ENCODE results near the gene SLC25A33. TPM values are rescaled to one million over a fixed set of nuclear protein-coding genes. Genes with fewer than 3 reads are reported as not detected.
A peak's percentile ranks its signal among the peaks of the same experiment; 100 is the strongest.

SLC25A33 gene
- total RNA-seq, 1 experiment from 2014 or later, result 9.2 TPM

DNA sequence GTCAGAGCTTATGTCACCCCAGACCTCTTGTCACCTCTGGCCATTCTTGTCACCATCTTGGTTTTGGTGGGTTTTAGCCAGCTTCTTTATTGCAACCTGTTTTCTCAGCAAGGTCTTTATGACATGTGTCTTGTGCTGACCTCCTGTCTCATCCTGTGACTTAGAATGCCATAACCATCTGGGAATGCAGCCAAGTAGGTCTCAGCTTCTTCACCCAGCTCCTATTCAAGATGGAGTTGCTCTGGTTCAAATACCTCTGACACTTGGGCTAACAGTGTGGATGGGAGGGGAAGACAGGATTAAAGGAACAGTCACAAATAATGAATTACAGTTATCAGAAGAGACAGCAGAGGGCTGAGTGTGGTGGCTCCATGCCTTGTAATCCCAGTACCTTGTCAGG lies 81.8 kb downstream of the SLC25A33 start:
- no peaks in the 10 kb centered on the region for H3K4me1 Mint-ChIP-seq
- no peak for ATAC-seq
- H3K4me3 Mint-ChIP-seq, result no peak overlapping the region
- H3K27ac Mint-ChIP-seq, result no peak overlapping the region
- no peaks in the 10 kb centered on the region for H3K9me3 Mint-ChIP-seq
- ChIA-PET POLR2A (no interaction called here), CTCF (interaction anchor here (2.3 kb wide), 1 partner anchor 101 kb away, joined by 10 read pairs; no protein-coding TSS in a partner anchor)
- DNase-seq (ENCODE audit: low spot score), result no peak
- TF ChIP-seq, protein P1, sequence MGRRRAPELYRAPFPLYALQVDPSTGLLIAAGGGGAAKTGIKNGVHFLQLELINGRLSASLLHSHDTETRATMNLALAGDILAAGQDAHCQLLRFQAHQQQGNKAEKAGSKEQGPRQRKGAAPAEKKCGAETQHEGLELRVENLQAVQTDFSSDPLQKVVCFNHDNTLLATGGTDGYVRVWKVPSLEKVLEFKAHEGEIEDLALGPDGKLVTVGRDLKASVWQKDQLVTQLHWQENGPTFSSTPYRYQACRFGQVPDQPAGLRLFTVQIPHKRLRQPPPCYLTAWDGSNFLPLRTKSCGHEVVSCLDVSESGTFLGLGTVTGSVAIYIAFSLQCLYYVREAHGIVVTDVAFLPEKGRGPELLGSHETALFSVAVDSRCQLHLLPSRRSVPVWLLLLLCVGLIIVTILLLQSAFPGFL (CRISPR knock-in tag; IDR thresholded peaks at IDR 0.05; ENCODE audit: borderline replicate concordance), result no peak
- TF ChIP-seq, protein P2, sequence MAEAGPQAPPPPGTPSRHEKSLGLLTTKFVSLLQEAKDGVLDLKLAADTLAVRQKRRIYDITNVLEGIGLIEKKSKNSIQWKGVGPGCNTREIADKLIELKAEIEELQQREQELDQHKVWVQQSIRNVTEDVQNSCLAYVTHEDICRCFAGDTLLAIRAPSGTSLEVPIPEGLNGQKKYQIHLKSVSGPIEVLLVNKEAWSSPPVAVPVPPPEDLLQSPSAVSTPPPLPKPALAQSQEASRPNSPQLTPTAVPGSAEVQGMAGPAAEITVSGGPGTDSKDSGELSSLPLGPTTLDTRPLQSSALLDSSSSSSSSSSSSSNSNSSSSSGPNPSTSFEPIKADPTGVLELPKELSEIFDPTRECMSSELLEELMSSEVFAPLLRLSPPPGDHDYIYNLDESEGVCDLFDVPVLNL (CRISPR knock-in tag; IDR thresholded peaks at IDR 0.05; ENCODE audit: borderline replicate concordance, low read depth), result peak; percentile 24; the same call in 1 of the 2 replicates
- no peaks in the 10 kb centered on the region for H3K36me3 Mint-ChIP-seq
- H3K27me3 Mint-ChIP-seq (ENCODE audit: low read depth), result peaks cover 1% of the 10 kb centered on the region

DNA sequence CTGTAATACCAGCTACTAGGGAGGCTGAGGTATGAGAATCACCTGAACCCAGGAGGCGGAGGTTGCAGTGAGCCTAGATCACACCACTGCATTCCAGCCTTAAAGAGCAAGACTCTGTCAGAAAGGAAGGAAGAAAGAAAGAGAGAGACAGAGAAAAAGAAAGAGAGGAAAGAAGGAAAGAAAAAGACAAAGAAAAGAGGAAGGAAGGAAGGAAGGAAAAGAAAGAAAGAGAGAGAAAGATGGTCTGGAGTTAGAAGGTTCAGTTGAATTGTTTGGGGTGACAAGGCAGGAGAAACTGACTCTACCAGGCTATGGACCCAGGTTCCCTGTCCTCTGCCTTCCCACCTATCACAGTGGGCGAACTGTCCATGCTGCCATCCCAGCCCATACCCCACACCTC lies 84.8 kb downstream of the SLC25A33 start:
- ATAC-seq, result no peak
- no peak overlapping the region for H3K27ac Mint-ChIP-seq
- DNase-seq (ENCODE audit: low spot score), result no peak
- TF ChIP-seq PRRX2 (CRISPR knock-in tag; IDR thresholded peaks at IDR 0.05) (no peak), ETV6 (CRISPR knock-in tag; IDR thresholded peaks at IDR 0.05) (no peak), ZNF317 (CRISPR knock-in tag; IDR thresholded peaks at IDR 0.05; ENCODE audit: borderline replicate concordance, low read depth) (no peak), NFATC4 (CRISPR knock-in tag; IDR thresholded peaks at IDR 0.05) (no peak), GRHL2 (CRISPR knock-in tag; IDR thresholded peaks at IDR 0.05; ENCODE audit: insufficient replicate concordance, severe bottlenecking) (no peak), ATF1 (CRISPR knock-in tag; IDR thresholded peaks at IDR 0.05) (no peak), CBFB (CRISPR knock-in tag; IDR thresholded peaks at IDR 0.05; ENCODE audit: low read depth) (no peak), MXD4 (CRISPR knock-in tag; IDR thresholded peaks at IDR 0.05; ENCODE audit: borderline replicate concordance) (no peak), KAT7 (CRISPR knock-in tag; IDR thresholded peaks at IDR 0.05; ENCODE audit: borderline replicate concordance) (no peak)
- TF ChIP-seq, protein P3, sequence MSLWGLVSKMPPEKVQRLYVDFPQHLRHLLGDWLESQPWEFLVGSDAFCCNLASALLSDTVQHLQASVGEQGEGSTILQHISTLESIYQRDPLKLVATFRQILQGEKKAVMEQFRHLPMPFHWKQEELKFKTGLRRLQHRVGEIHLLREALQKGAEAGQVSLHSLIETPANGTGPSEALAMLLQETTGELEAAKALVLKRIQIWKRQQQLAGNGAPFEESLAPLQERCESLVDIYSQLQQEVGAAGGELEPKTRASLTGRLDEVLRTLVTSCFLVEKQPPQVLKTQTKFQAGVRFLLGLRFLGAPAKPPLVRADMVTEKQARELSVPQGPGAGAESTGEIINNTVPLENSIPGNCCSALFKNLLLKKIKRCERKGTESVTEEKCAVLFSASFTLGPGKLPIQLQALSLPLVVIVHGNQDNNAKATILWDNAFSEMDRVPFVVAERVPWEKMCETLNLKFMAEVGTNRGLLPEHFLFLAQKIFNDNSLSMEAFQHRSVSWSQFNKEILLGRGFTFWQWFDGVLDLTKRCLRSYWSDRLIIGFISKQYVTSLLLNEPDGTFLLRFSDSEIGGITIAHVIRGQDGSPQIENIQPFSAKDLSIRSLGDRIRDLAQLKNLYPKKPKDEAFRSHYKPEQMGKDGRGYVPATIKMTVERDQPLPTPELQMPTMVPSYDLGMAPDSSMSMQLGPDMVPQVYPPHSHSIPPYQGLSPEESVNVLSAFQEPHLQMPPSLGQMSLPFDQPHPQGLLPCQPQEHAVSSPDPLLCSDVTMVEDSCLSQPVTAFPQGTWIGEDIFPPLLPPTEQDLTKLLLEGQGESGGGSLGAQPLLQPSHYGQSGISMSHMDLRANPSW (CRISPR knock-in tag; conservative IDR thresholded peaks at IDR 0.05; ENCODE audit: low read depth), result no peak
- TF ChIP-seq, protein P4, sequence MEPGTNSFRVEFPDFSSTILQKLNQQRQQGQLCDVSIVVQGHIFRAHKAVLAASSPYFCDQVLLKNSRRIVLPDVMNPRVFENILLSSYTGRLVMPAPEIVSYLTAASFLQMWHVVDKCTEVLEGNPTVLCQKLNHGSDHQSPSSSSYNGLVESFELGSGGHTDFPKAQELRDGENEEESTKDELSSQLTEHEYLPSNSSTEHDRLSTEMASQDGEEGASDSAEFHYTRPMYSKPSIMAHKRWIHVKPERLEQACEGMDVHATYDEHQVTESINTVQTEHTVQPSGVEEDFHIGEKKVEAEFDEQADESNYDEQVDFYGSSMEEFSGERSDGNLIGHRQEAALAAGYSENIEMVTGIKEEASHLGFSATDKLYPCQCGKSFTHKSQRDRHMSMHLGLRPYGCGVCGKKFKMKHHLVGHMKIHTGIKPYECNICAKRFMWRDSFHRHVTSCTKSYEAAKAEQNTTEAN (CRISPR knock-in tag; IDR thresholded peaks at IDR 0.05), result no peak
- TF ChIP-seq, protein P5, sequence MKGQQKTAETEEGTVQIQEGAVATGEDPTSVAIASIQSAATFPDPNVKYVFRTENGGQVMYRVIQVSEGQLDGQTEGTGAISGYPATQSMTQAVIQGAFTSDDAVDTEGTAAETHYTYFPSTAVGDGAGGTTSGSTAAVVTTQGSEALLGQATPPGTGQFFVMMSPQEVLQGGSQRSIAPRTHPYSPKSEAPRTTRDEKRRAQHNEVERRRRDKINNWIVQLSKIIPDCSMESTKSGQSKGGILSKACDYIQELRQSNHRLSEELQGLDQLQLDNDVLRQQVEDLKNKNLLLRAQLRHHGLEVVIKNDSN (CRISPR knock-in tag; IDR thresholded peaks at IDR 0.05), result no peak
- TF ChIP-seq, protein P6, sequence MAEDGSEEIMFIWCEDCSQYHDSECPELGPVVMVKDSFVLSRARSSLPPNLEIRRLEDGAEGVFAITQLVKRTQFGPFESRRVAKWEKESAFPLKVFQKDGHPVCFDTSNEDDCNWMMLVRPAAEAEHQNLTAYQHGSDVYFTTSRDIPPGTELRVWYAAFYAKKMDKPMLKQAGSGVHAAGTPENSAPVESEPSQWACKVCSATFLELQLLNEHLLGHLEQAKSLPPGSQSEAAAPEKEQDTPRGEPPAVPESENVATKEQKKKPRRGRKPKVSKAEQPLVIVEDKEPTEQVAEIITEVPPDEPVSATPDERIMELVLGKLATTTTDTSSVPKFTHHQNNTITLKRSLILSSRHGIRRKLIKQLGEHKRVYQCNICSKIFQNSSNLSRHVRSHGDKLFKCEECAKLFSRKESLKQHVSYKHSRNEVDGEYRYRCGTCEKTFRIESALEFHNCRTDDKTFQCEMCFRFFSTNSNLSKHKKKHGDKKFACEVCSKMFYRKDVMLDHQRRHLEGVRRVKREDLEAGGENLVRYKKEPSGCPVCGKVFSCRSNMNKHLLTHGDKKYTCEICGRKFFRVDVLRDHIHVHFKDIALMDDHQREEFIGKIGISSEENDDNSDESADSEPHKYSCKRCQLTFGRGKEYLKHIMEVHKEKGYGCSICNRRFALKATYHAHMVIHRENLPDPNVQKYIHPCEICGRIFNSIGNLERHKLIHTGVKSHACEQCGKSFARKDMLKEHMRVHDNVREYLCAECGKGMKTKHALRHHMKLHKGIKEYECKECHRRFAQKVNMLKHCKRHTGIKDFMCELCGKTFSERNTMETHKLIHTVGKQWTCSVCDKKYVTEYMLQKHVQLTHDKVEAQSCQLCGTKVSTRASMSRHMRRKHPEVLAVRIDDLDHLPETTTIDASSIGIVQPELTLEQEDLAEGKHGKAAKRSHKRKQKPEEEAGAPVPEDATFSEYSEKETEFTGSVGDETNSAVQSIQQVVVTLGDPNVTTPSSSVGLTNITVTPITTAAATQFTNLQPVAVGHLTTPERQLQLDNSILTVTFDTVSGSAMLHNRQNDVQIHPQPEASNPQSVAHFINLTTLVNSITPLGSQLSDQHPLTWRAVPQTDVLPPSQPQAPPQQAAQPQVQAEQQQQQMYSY (CRISPR knock-in tag; IDR thresholded peaks at IDR 0.05), result no peak
- no peak overlapping the region for H3K4me3 Mint-ChIP-seq
- H3K9me3 Mint-ChIP-seq, result no peaks in the 10 kb centered on the region
- H3K36me3 Mint-ChIP-seq, result no peaks in the 10 kb centered on the region
- H3K27me3 Mint-ChIP-seq (ENCODE audit: low read depth), result peaks cover 19% of the 10 kb centered on the region
- ChIA-PET CTCF (interaction anchor here (0.7 to 6.8 kb wide), 4 partner anchors 8 to 514 kb away, joined by 3 to 63 read pairs (median 5); no protein-coding TSS in a partner anchor), POLR2A (interaction anchor here (0.6 kb wide), 1 partner anchor 181 kb away, joined by 3 read pairs; no protein-coding TSS in a partner anchor)
- peaks cover 5% of the 10 kb centered on the region for H3K4me1 Mint-ChIP-seq

Measured in WTC11 (cell line).